HG02884 (cell line): ENCODE results near the gene PTPRU.

ENCODE experiments used
- ATAC-seq: cut with Tn5 transposase; IDR thresholded peaks from one replicate; pipeline ENCODE4 v1.9.1; 2021; ENCODE audit warnings: mild to moderate bottlenecking, moderate library complexity; ENCODE audit not compliant: unreplicated experiment

Gene PTPRU

DNA sequence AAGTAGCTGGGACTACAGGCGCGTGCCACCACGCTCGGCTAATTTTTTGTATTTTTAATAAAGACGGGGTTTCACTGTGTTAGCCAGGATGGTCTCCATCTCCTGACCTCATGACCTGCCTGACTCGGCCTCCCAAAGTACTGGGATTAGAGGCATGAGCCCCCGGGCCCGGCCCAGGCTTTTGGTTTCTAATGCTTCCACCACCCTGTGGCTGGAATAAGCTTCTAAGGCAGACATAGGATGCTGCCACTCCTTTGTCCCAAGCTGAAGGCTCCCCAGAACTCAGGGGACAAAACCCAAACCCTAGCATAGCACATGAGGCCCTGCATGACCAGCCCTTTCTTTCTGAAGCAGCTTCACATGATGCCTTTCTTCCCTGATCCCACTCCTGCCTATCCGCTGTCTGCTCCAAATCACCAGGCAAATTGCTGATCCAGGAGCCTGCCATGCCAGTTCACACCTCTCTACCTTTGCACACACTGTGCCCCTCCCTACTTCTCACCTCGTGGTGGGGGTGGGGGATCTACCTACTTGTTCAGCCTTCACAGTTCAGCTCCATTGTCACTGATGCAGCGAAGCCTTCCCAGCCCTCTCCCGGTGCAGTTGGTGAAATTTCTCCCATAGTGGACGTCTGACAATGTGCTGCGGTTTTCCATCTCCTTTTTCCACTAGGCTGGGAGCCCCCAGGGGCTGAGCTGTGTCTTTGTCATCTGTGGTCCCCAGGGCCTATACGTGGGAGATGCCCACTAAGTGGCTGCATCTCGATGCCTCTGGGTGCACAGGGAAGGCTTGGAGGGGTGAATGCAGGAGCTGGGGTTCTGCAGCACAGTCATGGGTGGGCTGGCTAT lies 6.9 kb downstream of the PTPRU start:
- ATAC-seq = no peak

- ATAC-seq = no peak
Observed at GRCh38 chr1:29243871-29244200, 7.5 kb downstream of the PTPRU start.

DNA sequence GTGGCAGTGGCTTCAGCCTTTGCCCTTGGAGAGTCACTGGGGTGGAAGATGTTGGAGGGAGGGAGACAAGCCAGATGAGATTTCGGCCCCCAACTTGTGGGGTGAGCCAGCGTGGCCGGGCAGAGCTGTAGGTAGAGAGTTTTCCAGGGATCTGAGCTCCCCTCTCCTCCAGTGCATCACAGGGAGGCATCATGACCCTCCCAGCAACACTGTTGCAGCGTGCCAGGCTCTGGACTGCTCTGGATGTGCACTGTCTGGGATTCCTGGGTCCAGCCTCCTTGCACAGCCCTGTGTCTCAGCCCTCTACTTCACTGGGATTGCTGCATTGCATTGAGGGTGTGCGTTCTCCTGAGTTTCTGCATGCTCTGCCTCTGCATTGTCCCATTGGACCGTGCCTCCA lies 8.9 kb downstream of the PTPRU start:
- no peak for ATAC-seq

GRCh38 chr1:29245876-29246275 lies 9.6 kb downstream of the PTPRU start:
- no peak for ATAC-seq

DNA sequence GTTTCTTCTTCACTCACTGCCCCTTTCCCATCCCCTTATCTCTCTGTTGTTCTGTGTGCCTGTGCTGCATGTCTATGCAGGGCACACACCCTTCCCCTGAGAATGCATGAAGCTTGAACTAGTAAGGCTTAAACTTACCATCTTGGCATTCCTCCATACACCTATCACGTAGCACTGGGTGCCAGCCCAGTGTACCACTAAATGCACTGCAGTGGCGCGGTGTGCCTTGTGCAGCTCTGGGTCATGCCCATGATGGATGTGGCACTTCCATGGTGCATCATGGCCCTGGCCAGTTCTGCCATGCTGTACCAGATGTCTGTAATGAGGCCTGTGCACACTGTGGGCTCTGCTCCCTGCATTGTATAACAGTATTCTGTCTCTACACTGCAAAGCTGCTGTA lies 10.7 kb downstream of the PTPRU start:
- ATAC-seq = no peak

DNA sequence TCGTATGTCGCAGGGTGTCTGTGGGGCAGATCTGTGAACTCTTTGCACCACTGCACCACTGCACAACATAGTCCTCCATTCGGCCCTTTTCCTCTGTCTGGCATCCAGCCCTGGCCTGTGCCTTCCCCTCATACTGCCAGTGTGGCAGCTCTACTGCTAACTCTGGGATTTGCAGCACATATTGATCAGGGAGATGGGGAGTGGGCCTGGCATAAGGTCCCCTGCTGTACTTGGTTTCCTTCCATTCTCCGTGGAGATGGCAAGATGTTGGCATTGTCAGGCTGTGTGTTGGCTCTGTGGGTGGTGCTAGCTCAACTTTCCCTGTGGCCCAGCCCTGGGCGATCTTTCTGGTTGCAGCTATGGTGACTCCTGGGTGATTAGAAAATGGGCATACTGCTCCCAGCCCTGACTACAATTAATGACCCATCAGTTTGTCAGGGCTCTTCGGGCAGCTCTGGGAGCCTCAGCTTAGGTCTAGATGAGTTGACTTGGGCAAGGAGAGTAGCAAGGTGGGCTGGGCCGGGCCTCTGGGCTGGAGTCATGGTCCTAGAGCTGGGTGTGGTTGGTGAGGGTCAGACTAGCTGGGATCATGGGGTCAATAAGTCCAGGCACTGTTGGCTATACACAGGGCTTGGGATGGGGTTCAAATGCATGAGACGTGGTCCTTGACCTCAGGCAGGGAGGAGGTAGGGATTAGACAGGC lies 11.4 kb downstream of the PTPRU start:
- ATAC-seq = no peak

DNA sequence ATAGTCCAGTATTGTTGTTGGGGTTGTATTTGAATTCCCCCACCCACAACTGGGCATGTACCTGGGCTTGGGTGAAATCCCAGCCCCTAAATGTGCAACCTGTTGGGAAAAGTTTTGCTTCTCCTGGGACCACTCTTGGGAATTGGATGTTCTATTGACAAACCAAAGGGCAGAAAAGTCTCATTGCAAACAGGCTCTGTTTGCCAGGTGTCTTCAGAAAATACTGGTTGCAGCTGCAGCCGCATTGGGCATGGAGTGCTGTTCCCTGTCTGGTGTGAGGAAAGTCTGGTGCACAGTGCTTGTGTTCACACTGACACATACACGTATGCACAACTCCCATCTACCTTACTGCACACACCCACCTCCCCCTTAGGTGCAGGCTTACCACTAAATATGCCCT lies 12.1 kb downstream of the PTPRU start:
- ATAC-seq = no peak

GRCh38 chr1:29249170-29249691 lies 12.9 kb downstream of the PTPRU start:
- ATAC-seq = no peak

GRCh38 chr1:29249951-29250581 lies 13.7 kb downstream of the PTPRU start:
- ATAC-seq = no peak

DNA sequence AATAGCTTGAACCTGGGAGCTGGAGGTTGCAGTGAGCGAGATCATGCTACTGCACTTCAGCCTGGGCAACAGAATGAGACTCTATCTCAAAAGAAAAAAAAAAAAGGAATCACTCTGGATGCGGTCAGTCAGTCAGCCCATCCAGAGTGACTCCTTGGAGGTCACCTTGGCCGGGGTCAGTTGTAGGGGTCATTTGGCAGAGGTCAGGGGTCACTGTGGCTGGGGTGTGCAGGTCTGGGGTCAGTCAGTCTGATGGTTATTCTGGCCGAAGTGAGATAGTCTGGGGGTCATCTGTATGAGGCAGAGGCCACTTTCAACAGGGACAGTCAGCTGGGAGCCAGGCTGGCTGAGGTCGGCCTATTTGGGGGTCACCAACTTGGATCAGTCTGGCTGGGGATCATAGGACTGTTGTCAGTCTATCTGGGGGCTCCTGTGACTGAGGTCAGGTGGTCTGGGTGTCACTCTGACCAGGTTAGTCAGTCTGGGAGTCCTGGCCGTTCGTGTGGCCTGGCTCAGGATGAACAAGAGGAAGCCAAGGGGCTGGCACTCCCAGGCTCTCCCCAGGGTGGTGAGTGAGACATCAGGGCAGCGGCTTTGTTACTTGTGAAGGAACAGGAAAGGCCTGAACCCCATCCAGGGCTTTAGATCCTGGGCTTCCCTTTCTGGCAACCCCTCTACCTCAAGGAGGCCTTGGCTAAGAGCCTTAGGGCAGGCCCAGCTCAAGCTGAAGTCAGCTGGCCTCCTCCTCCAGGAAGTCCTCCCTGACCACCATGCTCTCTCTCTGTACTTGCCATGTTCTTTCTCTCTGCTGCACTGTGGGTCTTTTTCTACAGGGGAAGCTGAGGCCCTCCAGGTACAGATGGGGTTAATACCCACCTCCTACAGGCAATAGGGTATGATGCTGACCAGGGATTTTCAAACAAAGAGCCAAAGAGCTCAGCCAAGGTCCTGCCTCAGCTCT lies 15.1 kb downstream of the PTPRU start:
- ATAC-seq = no peak

DNA sequence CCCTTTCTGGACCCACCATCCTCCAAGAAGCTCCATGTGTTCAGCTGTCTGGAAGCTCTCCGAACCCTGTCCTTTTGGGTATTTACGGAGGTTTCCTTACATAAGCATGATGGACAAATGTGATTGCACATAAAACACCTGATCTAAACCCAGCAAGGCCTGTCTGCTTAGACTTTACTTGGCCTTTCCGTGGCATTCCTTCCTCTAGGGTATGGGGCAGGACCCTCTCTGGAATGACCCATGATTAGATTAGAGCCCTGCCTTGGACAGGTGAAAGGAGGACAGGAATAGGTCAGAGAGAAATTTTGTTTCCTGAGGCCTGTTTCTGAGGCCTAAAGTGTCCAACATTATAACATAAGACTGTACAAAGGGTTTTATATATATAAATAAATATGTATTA lies 16.9 kb downstream of the PTPRU start:
- ATAC-seq = no peak

DNA sequence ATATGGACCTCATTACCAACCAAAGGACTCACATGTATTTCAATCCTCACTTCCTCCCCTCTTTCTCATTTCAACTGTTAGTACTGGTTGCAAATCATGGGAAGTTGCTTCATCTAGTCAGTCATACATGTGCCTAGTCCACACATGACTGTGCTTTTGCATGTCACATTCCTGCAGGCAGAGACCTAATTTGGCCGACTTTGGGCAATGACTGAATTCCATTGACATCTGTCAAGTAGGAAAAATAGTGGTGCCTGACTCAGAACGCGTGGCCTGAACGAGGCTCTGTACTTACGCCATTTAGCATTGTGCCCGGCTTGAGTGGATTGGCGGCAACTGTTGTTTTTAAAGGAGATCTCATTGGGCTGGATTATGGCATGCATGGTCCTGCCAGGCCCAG lies 18.0 kb downstream of the PTPRU start:
- no peak for ATAC-seq

DNA sequence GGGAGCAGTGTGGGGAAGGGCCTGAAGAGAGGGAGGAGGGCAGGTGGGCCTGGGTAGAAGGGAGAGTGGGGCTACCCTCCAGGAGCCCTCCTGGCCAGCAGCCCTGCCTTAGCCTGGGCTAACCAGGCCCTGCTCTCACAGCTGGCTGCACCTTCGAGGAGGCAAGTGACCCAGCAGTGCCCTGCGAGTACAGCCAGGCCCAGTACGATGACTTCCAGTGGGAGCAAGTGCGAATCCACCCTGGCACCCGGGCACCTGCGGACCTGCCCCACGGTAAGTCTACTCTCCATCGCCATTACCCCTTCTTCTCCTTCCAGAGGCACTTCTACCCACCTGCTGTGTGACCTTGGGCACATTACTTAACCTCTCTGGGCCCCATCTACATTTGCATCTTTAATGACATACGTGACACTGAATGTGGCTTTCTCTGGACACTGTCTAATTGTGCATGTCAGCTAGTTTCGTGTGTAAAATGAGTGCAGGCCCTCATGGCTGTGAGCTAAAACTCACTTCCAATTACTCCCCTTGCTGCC lies 18.9 kb downstream of the PTPRU start:
- no peak for ATAC-seq

GRCh38 chr1:29256394-29256793 lies 20.1 kb downstream of the PTPRU start:
- no peak for ATAC-seq

GRCh38 chr1:29256979-29257804 lies 20.9 kb downstream of the PTPRU start:
- no peak for ATAC-seq

DNA sequence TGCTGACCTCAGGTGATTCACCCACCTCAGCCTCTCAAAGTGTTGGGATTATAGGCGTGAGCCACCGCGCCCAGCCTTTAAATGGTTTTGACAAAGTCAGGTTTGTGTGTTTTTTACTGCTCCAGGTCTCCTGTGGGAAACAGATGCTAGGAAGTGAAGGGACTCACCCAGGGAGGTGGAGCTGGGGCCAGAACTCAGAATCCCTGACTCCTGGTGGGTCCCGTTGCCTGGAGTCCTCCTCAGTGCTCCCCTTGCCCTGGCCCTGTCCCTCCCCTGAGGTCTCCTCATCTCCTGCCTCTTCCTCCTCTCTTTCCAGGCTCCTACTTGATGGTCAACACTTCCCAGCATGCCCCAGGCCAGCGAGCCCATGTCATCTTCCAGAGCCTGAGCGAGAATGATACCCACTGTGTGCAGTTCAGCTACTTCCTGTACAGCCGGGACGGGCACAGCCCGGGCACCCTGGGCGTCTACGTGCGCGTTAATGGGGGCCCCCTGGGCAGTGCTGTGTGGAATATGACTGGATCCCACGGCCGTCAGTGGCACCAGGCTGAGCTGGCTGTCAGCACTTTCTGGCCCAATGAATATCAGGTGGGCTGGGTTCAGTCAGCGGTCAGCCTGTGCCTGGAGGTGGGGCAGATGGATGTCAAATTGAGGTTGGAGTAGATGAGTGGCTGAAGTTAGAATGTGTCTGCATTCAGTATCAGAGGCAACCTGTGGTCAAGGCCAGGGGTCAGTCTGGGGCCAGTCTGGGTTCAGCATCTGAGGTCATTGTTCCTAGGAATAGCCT lies 22.1 kb downstream of the PTPRU start:
- ATAC-seq = no peak

- no peak for ATAC-seq
Observed at GRCh38 chr1:29258976-29259801, 22.9 kb downstream of the PTPRU start.
